GM19467 (cell line): Measurements from ENCODE around the gene ANO9.
"Not testable (repeated sequence)": the region's sequence is repeated elsewhere in the genome, so short reads cannot be mapped to it uniquely, and the experiment has no call there.

Experiments
- ATAC-seq: cut with Tn5 transposase; IDR thresholded peaks from one replicate; pipeline ENCODE4 v1.9.1; 2021; ENCODE audit warnings: mild to moderate bottlenecking, moderate library complexity; ENCODE audit not compliant: unreplicated experiment

Gene ANO9

GRCh38 chr11:417652-418342, 24.0 kb downstream of the ANO9 start:
- ATAC-seq, result no peak

GRCh38 chr11:416757-417621, 24.8 kb downstream of the ANO9 start:
- no peak for ATAC-seq

- no peak for ATAC-seq
Observed at GRCh38 chr11:416051-416756, 25.6 kb downstream of the ANO9 start.

- ATAC-seq, result no peak
Observed at GRCh38 chr11:415640-416041, 26.2 kb downstream of the ANO9 start.

GRCh38 chr11:414318-414857, 27.4 kb downstream of the ANO9 start:
- ATAC-seq, result no peak

- no peak for ATAC-seq
Observed at GRCh38 chr11:413120-414081, 28.4 kb downstream of the ANO9 start.

- ATAC-seq, result no peak
Observed at GRCh38 chr11:412641-413119, 29.1 kb downstream of the ANO9 start.

GRCh38 chr11:411520-411919, 30.3 kb downstream of the ANO9 start:
- not testable (repeated sequence) for ATAC-seq

- not testable (repeated sequence) for ATAC-seq
Observed at GRCh38 chr11:410711-411110, 31.1 kb downstream of the ANO9 start.

- no peak for ATAC-seq
Observed at GRCh38 chr11:409600-410483, 32.0 kb downstream of the ANO9 start.

GRCh38 chr11:409008-409599, 32.7 kb downstream of the ANO9 start:
- ATAC-seq, result no peak

- no peak for ATAC-seq
Observed at GRCh38 chr11:408154-409007, 33.4 kb downstream of the ANO9 start.

- ATAC-seq, result no peak
Observed at GRCh38 chr11:407651-408123, 34.1 kb downstream of the ANO9 start.

- ATAC-seq, result peak; percentile 61
Observed at GRCh38 chr11:406796-407650, 34.8 kb downstream of the ANO9 start.

- ATAC-seq, result no peak
Observed at GRCh38 chr11:405954-406795, 35.6 kb downstream of the ANO9 start.
